IMR-90 (cell line): ENCODE measurements around the gene U2SURP. TPM values are rescaled to one million over a fixed set of nuclear protein-coding genes. Genes with fewer than 3 reads are reported as not detected.

Experiments used
- ATAC-seq: fragments of 200-7000 bp; cut with Tn5 transposase; 2 replicates; pipeline ENCODE4 v1.9.1; 2020; ENCODE audit warnings: low read depth, mild to moderate bottlenecking, moderate library complexity
- BruUV-seq: library from RNA; stranded (reverse); fragments of 400-500 nt; replicated peaks from 2 replicates; lab custom pipeline; 2021; lab: Mats Ljungman, UMichigan
- CTCF ChIA-PET: fragments of 300-600 bp; formaldehyde crosslinking; extraction: SDS; loops from one replicate; lab custom pipeline; 2021; ENCODE audit warnings: antibody characterized with exemption; lab: Yijun Ruan, JAX
- POLR2A ChIA-PET: fragments of 300-600 bp; sonication (Branson Sonifier 250); formaldehyde crosslinking; loops from one replicate; lab custom pipeline; 2022; ENCODE audit warnings: antibody characterized with exemption; ENCODE audit not compliant: unreplicated experiment; lab: Charles Lee
- DNase-seq: peaks from one replicate; pipeline ENCODE4 v3.0.0; 2013
- H2AFZ ChIP-seq: replicated peaks from 2 replicates; pipeline ENCODE3; 2013; ENCODE audit warnings: low read length, mild to moderate bottlenecking; ENCODE audit not compliant: poor library complexity
- H2AK5ac ChIP-seq: 2 replicates; pipeline ENCODE4 v1.6.1; 2013; ENCODE audit warnings: low read depth, low read length, inconsistent platforms
- H2AK9ac ChIP-seq: replicated peaks from 2 replicates; pipeline ENCODE3; 2013; ENCODE audit warnings: mild to moderate bottlenecking, low read depth, low read length, moderate library complexity; ENCODE audit not compliant: poor library complexity
- H2BK120ac ChIP-seq: 2 replicates; pipeline ENCODE4 v1.6.1; 2013; ENCODE audit warnings: low read depth, low read length, inconsistent platforms
- H2BK15ac ChIP-seq: 3 replicates; pipeline ENCODE4 v1.6.1; 2013; ENCODE audit warnings: low read depth, low read length, inconsistent platforms
- H2BK20ac ChIP-seq: 2 replicates; pipeline ENCODE4 v1.6.1; 2013; ENCODE audit warnings: low read depth, mild to moderate bottlenecking, inconsistent platforms, low read length, moderate library complexity
- H2BK5ac ChIP-seq: 2 replicates; pipeline ENCODE4 v1.6.1; 2013; ENCODE audit warnings: mild to moderate bottlenecking, low read depth, low read length, inconsistent platforms; ENCODE audit not compliant: poor library complexity, severe bottlenecking
- H3K14ac ChIP-seq: replicated peaks from 2 replicates; pipeline ENCODE4 v1.6.1; 2013; ENCODE audit warnings: low read depth, low read length, inconsistent platforms
- H3K18ac ChIP-seq: 2 replicates; pipeline ENCODE4 v1.6.1; 2013; ENCODE audit warnings: low read depth, low read length, control low read depth
- H3K23ac ChIP-seq: 2 replicates; pipeline ENCODE4 v1.6.1; 2013; ENCODE audit warnings: low read depth, low read length, inconsistent platforms
- H3K27ac ChIP-seq: 2 replicates; pipeline ENCODE4 v1.5.1; 2013; ENCODE audit warnings: mild to moderate bottlenecking, control low read depth, low read length; ENCODE audit not compliant: insufficient read depth
- H3K27me3 ChIP-seq: 2 replicates; pipeline ENCODE4 v1.6.1; 2013; ENCODE audit warnings: low read length; ENCODE audit not compliant: control insufficient read depth, insufficient read depth
- H3K36me3 ChIP-seq: 2 replicates; pipeline ENCODE4 v1.6.1; 2013; ENCODE audit warnings: low read length, mixed read lengths; ENCODE audit not compliant: control insufficient read depth, insufficient read depth
- H3K4ac ChIP-seq: 2 replicates; pipeline ENCODE4 v1.6.1; 2013; ENCODE audit warnings: low read depth, low read length, inconsistent platforms
- H3K4me1 ChIP-seq: 2 replicates; pipeline ENCODE4 v1.6.1; 2013; ENCODE audit warnings: low read length, mixed read lengths; ENCODE audit not compliant: control insufficient read depth, insufficient read depth
- H3K4me2 ChIP-seq: 2 replicates; pipeline ENCODE4 v1.6.1; 2013; ENCODE audit warnings: low read depth, mild to moderate bottlenecking, control low read depth, low read length, moderate library complexity
- H3K4me3 ChIP-seq: 2 replicates; pipeline ENCODE4 v1.5.1; 2013; ENCODE audit warnings: low read depth, mild to moderate bottlenecking, control low read depth, low read length, moderate library complexity; ENCODE audit not compliant: insufficient read depth
- H3K56ac ChIP-seq: 2 replicates; pipeline ENCODE4 v1.6.1; 2013; ENCODE audit warnings: low read length, inconsistent platforms; ENCODE audit not compliant: insufficient read depth; ENCODE audit errors: extremely low read depth
- H3K79me1 ChIP-seq, 2 experiments: 2 replicates each; pipeline ENCODE4 v1.6.1; 2013; ENCODE audit warnings: low read length in 2 of 2, inconsistent platforms in 1 of 2, low read depth in 1 of 2
- H3K9ac ChIP-seq: 2 replicates; pipeline ENCODE4 v1.6.1; 2013; ENCODE audit warnings: low read depth, low read length, control low read depth
- H3K9me1 ChIP-seq: 2 replicates; pipeline ENCODE4 v1.6.1; 2013; ENCODE audit warnings: low read length, inconsistent platforms; ENCODE audit not compliant: insufficient read depth
- H3K9me3 ChIP-seq: 2 replicates; pipeline ENCODE4 v1.6.1; 2013; ENCODE audit warnings: low read length; ENCODE audit not compliant: control insufficient read depth, insufficient read depth
- H4K20me1 ChIP-seq: 2 replicates; pipeline ENCODE4 v1.6.1; 2013; ENCODE audit warnings: low read length, inconsistent platforms; ENCODE audit not compliant: insufficient read depth
- H4K5ac ChIP-seq: 2 replicates; pipeline ENCODE4 v1.6.1; 2013; ENCODE audit warnings: mild to moderate bottlenecking, low read depth, low read length, control low read depth
- H4K8ac ChIP-seq, 2 experiments: 2 replicates each; pipeline ENCODE4 v1.6.1; 2013; ENCODE audit warnings: low read depth in 2 of 2, low read length in 2 of 2, control low read depth in 1 of 2, inconsistent platforms in 1 of 2
- H4K91ac ChIP-seq: 2 replicates; pipeline ENCODE4 v1.6.1; 2013; ENCODE audit warnings: low read depth, low read length, inconsistent platforms; ENCODE audit not compliant: insufficient read depth
- CEBPB ChIP-seq: IDR thresholded peaks from 2 replicates; pipeline ENCODE4 v1.6.1; 2012; ENCODE audit warnings: low read depth, low read length, improper control_type of control experiment
- CHD1 ChIP-seq: IDR thresholded peaks from 2 replicates; pipeline ENCODE4 v1.6.1; 2012; ENCODE audit warnings: low read depth, low read length, improper control_type of control experiment
- ELK1 ChIP-seq: fragments of 150-350 bp; IDR thresholded peaks from 2 replicates; pipeline ENCODE4 v1.6.1; 2016; ENCODE audit warnings: low read depth, mild to moderate bottlenecking, low read length, moderate library complexity, borderline replicate concordance
- FOS ChIP-seq: fragments of 150-350 bp; IDR thresholded peaks from 2 replicates; pipeline ENCODE4 v1.6.1; 2016; ENCODE audit warnings: low read depth, low read length
- MAFK ChIP-seq: IDR thresholded peaks from 2 replicates; pipeline ENCODE4 v1.6.1; 2012; ENCODE audit warnings: low read depth, low read length, improper control_type of control experiment
- MAZ ChIP-seq: IDR thresholded peaks from 2 replicates; pipeline ENCODE4 v1.6.1; 2012; ENCODE audit warnings: low read depth, mild to moderate bottlenecking, low read length, improper control_type of control experiment, moderate library complexity, borderline replicate concordance
- MXI1 ChIP-seq: IDR thresholded peaks from 2 replicates; pipeline ENCODE4 v1.6.1; 2012; ENCODE audit warnings: low read depth, mild to moderate bottlenecking, low read length, moderate library complexity, borderline replicate concordance
- SMC3 ChIP-seq: fragments of 150-350 bp; IDR thresholded peaks from 2 replicates; pipeline ENCODE4 v1.6.1; 2016; ENCODE audit warnings: low read depth, mild to moderate bottlenecking, antibody characterized with exemption, low read length, moderate library complexity
- USF2 ChIP-seq: fragments of 150-350 bp; IDR thresholded peaks from 2 replicates; pipeline ENCODE4 v1.6.1; 2017; ENCODE audit warnings: mild to moderate bottlenecking, antibody characterized with exemption, low read length, low read depth
- WGBS, 2 experiments: methylation state at CpG; one replicate each; pipeline versions ENCODE4 v1.1.5 to v1.1.7; 2013; ENCODE audit warnings: missing lambda C conversion rate in 2 of 2; ENCODE audit not compliant: insufficient read length in 1 of 2; ENCODE audit errors: extremely low coverage in 2 of 2; 5-methylcytosine and 5-hydroxymethylcytosine counted together
- dilution Hi-C: fragments of 300-500 bp; cut with HindIII; formaldehyde crosslinking; loops from one replicate; pipeline ENCODE4 v1.14.3; 2018; ENCODE audit warnings: low sequenced_read_pairs; ENCODE audit not compliant: unreplicated experiment
- in situ Hi-C: fragments of 300-500 bp; cut with MboI; formaldehyde crosslinking; loops from 3 replicates; pipeline ENCODE4 v1.14.3; 2019; ENCODE audit warnings: low sequenced_read_pairs, inconsistent platforms, mixed read lengths
- intact Hi-C: fragments of 100-400 bp; cut with micrococcal nuclease; formaldehyde crosslinking; loops from 2 replicates; pipeline ENCODE4 v1.10.0; 2022
- polyA plus RNA-seq, 3 experiments: library from polyadenylated mRNA; depleted of rRNA; stranded (reverse); fragments of >200 nt; gene quantifications; 2 replicates each; pipeline ENCODE4 v1.2.3, GENCODE V29; 2012; ENCODE audit warnings: low replicate concordance in 1 of 3
- total RNA-seq: library from RNA; depleted of rRNA; stranded (reverse); fragments of >200 nt; gene quantifications from 2 replicates; pipeline ENCODE4 v1.2.3, GENCODE V29; 2012

U2SURP gene
- total and polyA plus RNA-seq, 2 of the 4 experiments (the other 2 are of a cell fraction) = 24.8 to 29.4 TPM

- Histone ChIP-seq H4K91ac (no peak overlapping the region), H3K79me1 (no peaks in the 10 kb centered on the region), H3K4ac (no peak overlapping the region), H3K9me3 (no peaks in the 10 kb centered on the region), H3K27ac (no peak overlapping the region), H4K8ac (no peak overlapping the region), H2AK5ac (no peak overlapping the region), H3K27me3 (peaks cover 9% of the 10 kb centered on the region), H3K18ac (no peak overlapping the region), H2BK5ac (no peak overlapping the region), H2AK9ac (no peak overlapping the region), H3K4me3 (no peak overlapping the region), H4K5ac (no peak overlapping the region), H3K23ac (no peak overlapping the region), H3K36me3 (no peaks in the 10 kb centered on the region), H3K4me2 (no peak overlapping the region), H3K4me1 (no peaks in the 10 kb centered on the region), H2BK20ac (no peak overlapping the region), H2AFZ (no peak overlapping the region), H3K9ac (no peak overlapping the region), H3K9me1 (no peaks in the 10 kb centered on the region), H3K56ac (no peak overlapping the region), H4K20me1 (no peaks in the 10 kb centered on the region), H2BK15ac (no peak overlapping the region), H2BK120ac (no peak overlapping the region), H3K14ac (no peak overlapping the region)
- dilution Hi-C loops (no loop called here), intact Hi-C loops (loop anchor here (1.0 kb wide), 1 partner anchor 10 kb away; no protein-coding TSS in a partner anchor), in situ Hi-C loops (no loop called here)
- TF ChIP-seq SMC3 (no peak), ELK1 (no peak), CHD1 (no peak), MXI1 (no peak), MAFK (no peak), MAZ (no peak), FOS (no peak), CEBPB (no peak), USF2 (no peak)
- POLR2A ChIA-PET = no interaction called here
- whole genome bisulfite sequencing, 2 experiments = 83% methylated on average over 3 of the region's 9 CpGs; no CpG with 5 or more reads in 1 of the 2 experiments
- BruUV-seq = no TSS peak
- ATAC-seq (no peak), DNase-seq (no peak)
- CTCF ChIA-PET = interaction anchor here (0.6 to 1.6 kb wide), 2 partner anchors 20 to 776 kb away, joined by 3 to 5 read pairs; no protein-coding TSS in a partner anchor
Observed at GRCh38 chr3:143090976-143091837, 89.8 kb downstream of the U2SURP start.
